IMR-90 (cell line): Measurements from ENCODE around the gene TRAF4. TPM values are rescaled to one million over a fixed set of nuclear protein-coding genes. Genes with fewer than 3 reads are reported as not detected.

Experiments
- ATAC-seq: fragments of 200-7000 bp; cut with Tn5 transposase; 2 replicates; pipeline ENCODE4 v1.9.1; 2020; ENCODE audit warnings: low read depth, mild to moderate bottlenecking, moderate library complexity
- BruUV-seq: library from RNA; stranded (reverse); fragments of 400-500 nt; replicated peaks from 2 replicates; lab custom pipeline; 2021; lab: Mats Ljungman, UMichigan
- CTCF ChIA-PET: fragments of 300-600 bp; formaldehyde crosslinking; extraction: SDS; loops from one replicate; lab custom pipeline; 2021; ENCODE audit warnings: antibody characterized with exemption; lab: Yijun Ruan, JAX
- POLR2A ChIA-PET: fragments of 300-600 bp; sonication (Branson Sonifier 250); formaldehyde crosslinking; loops from one replicate; lab custom pipeline; 2022; ENCODE audit warnings: antibody characterized with exemption; ENCODE audit not compliant: unreplicated experiment; lab: Charles Lee
- DNase-seq: peaks from one replicate; pipeline ENCODE4 v3.0.0; 2013
- H2AFZ ChIP-seq: replicated peaks from 2 replicates; pipeline ENCODE3; 2013; ENCODE audit warnings: low read length, mild to moderate bottlenecking; ENCODE audit not compliant: poor library complexity
- H2AK5ac ChIP-seq: 2 replicates; pipeline ENCODE4 v1.6.1; 2013; ENCODE audit warnings: low read depth, low read length, inconsistent platforms
- H2AK9ac ChIP-seq: replicated peaks from 2 replicates; pipeline ENCODE3; 2013; ENCODE audit warnings: mild to moderate bottlenecking, low read depth, low read length, moderate library complexity; ENCODE audit not compliant: poor library complexity
- H2BK120ac ChIP-seq: 2 replicates; pipeline ENCODE4 v1.6.1; 2013; ENCODE audit warnings: low read depth, low read length, inconsistent platforms
- H2BK15ac ChIP-seq: 3 replicates; pipeline ENCODE4 v1.6.1; 2013; ENCODE audit warnings: low read depth, low read length, inconsistent platforms
- H2BK20ac ChIP-seq: 2 replicates; pipeline ENCODE4 v1.6.1; 2013; ENCODE audit warnings: low read depth, mild to moderate bottlenecking, inconsistent platforms, low read length, moderate library complexity
- H2BK5ac ChIP-seq: 2 replicates; pipeline ENCODE4 v1.6.1; 2013; ENCODE audit warnings: mild to moderate bottlenecking, low read depth, low read length, inconsistent platforms; ENCODE audit not compliant: poor library complexity, severe bottlenecking
- H3K14ac ChIP-seq: replicated peaks from 2 replicates; pipeline ENCODE4 v1.6.1; 2013; ENCODE audit warnings: low read depth, low read length, inconsistent platforms
- H3K18ac ChIP-seq: 2 replicates; pipeline ENCODE4 v1.6.1; 2013; ENCODE audit warnings: low read depth, low read length, control low read depth
- H3K23ac ChIP-seq: 2 replicates; pipeline ENCODE4 v1.6.1; 2013; ENCODE audit warnings: low read depth, low read length, inconsistent platforms
- H3K27ac ChIP-seq: 2 replicates; pipeline ENCODE4 v1.5.1; 2013; ENCODE audit warnings: mild to moderate bottlenecking, control low read depth, low read length; ENCODE audit not compliant: insufficient read depth
- H3K27me3 ChIP-seq: 2 replicates; pipeline ENCODE4 v1.6.1; 2013; ENCODE audit warnings: low read length; ENCODE audit not compliant: control insufficient read depth, insufficient read depth
- H3K36me3 ChIP-seq: 2 replicates; pipeline ENCODE4 v1.6.1; 2013; ENCODE audit warnings: low read length, mixed read lengths; ENCODE audit not compliant: control insufficient read depth, insufficient read depth
- H3K4ac ChIP-seq: 2 replicates; pipeline ENCODE4 v1.6.1; 2013; ENCODE audit warnings: low read depth, low read length, inconsistent platforms
- H3K4me1 ChIP-seq: 2 replicates; pipeline ENCODE4 v1.6.1; 2013; ENCODE audit warnings: low read length, mixed read lengths; ENCODE audit not compliant: control insufficient read depth, insufficient read depth
- H3K4me2 ChIP-seq: 2 replicates; pipeline ENCODE4 v1.6.1; 2013; ENCODE audit warnings: low read depth, mild to moderate bottlenecking, control low read depth, low read length, moderate library complexity
- H3K4me3 ChIP-seq: 2 replicates; pipeline ENCODE4 v1.5.1; 2013; ENCODE audit warnings: low read depth, mild to moderate bottlenecking, control low read depth, low read length, moderate library complexity; ENCODE audit not compliant: insufficient read depth
- H3K56ac ChIP-seq: 2 replicates; pipeline ENCODE4 v1.6.1; 2013; ENCODE audit warnings: low read length, inconsistent platforms; ENCODE audit not compliant: insufficient read depth; ENCODE audit errors: extremely low read depth
- H3K79me1 ChIP-seq, 2 experiments: 2 replicates each; pipeline ENCODE4 v1.6.1; 2013; ENCODE audit warnings: low read length in 2 of 2, inconsistent platforms in 1 of 2, low read depth in 1 of 2
- H3K9ac ChIP-seq: 2 replicates; pipeline ENCODE4 v1.6.1; 2013; ENCODE audit warnings: low read depth, low read length, control low read depth
- H3K9me1 ChIP-seq: 2 replicates; pipeline ENCODE4 v1.6.1; 2013; ENCODE audit warnings: low read length, inconsistent platforms; ENCODE audit not compliant: insufficient read depth
- H3K9me3 ChIP-seq: 2 replicates; pipeline ENCODE4 v1.6.1; 2013; ENCODE audit warnings: low read length; ENCODE audit not compliant: control insufficient read depth, insufficient read depth
- H4K20me1 ChIP-seq: 2 replicates; pipeline ENCODE4 v1.6.1; 2013; ENCODE audit warnings: low read length, inconsistent platforms; ENCODE audit not compliant: insufficient read depth
- H4K5ac ChIP-seq: 2 replicates; pipeline ENCODE4 v1.6.1; 2013; ENCODE audit warnings: mild to moderate bottlenecking, low read depth, low read length, control low read depth
- H4K8ac ChIP-seq, 2 experiments: 2 replicates each; pipeline ENCODE4 v1.6.1; 2013; ENCODE audit warnings: low read depth in 2 of 2, low read length in 2 of 2, control low read depth in 1 of 2, inconsistent platforms in 1 of 2
- H4K91ac ChIP-seq: 2 replicates; pipeline ENCODE4 v1.6.1; 2013; ENCODE audit warnings: low read depth, low read length, inconsistent platforms; ENCODE audit not compliant: insufficient read depth
- BHLHE40 ChIP-seq: fragments of 150-350 bp; IDR thresholded peaks from 2 replicates; pipeline ENCODE4 v1.6.1; 2016; ENCODE audit warnings: mild to moderate bottlenecking, low read depth, low read length
- CTCF ChIP-seq: conservative IDR thresholded peaks from 2 replicates; pipeline ENCODE4 v1.5.1; 2012; ENCODE audit warnings: mild to moderate bottlenecking, low read depth, low read length, improper control_type of control experiment
- ELK1 ChIP-seq: fragments of 150-350 bp; IDR thresholded peaks from 2 replicates; pipeline ENCODE4 v1.6.1; 2016; ENCODE audit warnings: low read depth, mild to moderate bottlenecking, low read length, moderate library complexity, borderline replicate concordance
- MAFK ChIP-seq: IDR thresholded peaks from 2 replicates; pipeline ENCODE4 v1.6.1; 2012; ENCODE audit warnings: low read depth, low read length, improper control_type of control experiment
- MAZ ChIP-seq: IDR thresholded peaks from 2 replicates; pipeline ENCODE4 v1.6.1; 2012; ENCODE audit warnings: low read depth, mild to moderate bottlenecking, low read length, improper control_type of control experiment, moderate library complexity, borderline replicate concordance
- MXI1 ChIP-seq: IDR thresholded peaks from 2 replicates; pipeline ENCODE4 v1.6.1; 2012; ENCODE audit warnings: low read depth, mild to moderate bottlenecking, low read length, moderate library complexity, borderline replicate concordance
- NFE2L2 ChIP-seq: fragments of 150-350 bp; IDR thresholded peaks from 2 replicates; pipeline ENCODE4 v1.6.1; 2016; ENCODE audit warnings: low read depth, mild to moderate bottlenecking, low read length
- POLR2A ChIP-seq: IDR thresholded peaks from 2 replicates; pipeline ENCODE4 v1.6.1; 2012; ENCODE audit warnings: mild to moderate bottlenecking, low read depth, low read length
- RAD21 ChIP-seq: IDR thresholded peaks from 2 replicates; pipeline ENCODE4 v1.6.1; 2012; ENCODE audit warnings: low read length, improper control_type of control experiment
- RCOR1 ChIP-seq: IDR thresholded peaks from 2 replicates; pipeline ENCODE4 v1.6.1; 2012; ENCODE audit warnings: mild to moderate bottlenecking, low read length, improper control_type of control experiment; ENCODE audit not compliant: insufficient replicate concordance
- SMC3 ChIP-seq: fragments of 150-350 bp; IDR thresholded peaks from 2 replicates; pipeline ENCODE4 v1.6.1; 2016; ENCODE audit warnings: low read depth, mild to moderate bottlenecking, antibody characterized with exemption, low read length, moderate library complexity
- WGBS, 2 experiments: methylation state at CpG; one replicate each; pipeline versions ENCODE4 v1.1.5 to v1.1.7; 2013; ENCODE audit warnings: missing lambda C conversion rate in 2 of 2; ENCODE audit not compliant: insufficient read length in 1 of 2; ENCODE audit errors: extremely low coverage in 2 of 2; 5-methylcytosine and 5-hydroxymethylcytosine counted together
- dilution Hi-C: fragments of 300-500 bp; cut with HindIII; formaldehyde crosslinking; loops from one replicate; pipeline ENCODE4 v1.14.3; 2018; ENCODE audit warnings: low sequenced_read_pairs; ENCODE audit not compliant: unreplicated experiment
- in situ Hi-C: fragments of 300-500 bp; cut with MboI; formaldehyde crosslinking; loops from 3 replicates; pipeline ENCODE4 v1.14.3; 2019; ENCODE audit warnings: low sequenced_read_pairs, inconsistent platforms, mixed read lengths
- intact Hi-C: fragments of 100-400 bp; cut with micrococcal nuclease; formaldehyde crosslinking; loops from 2 replicates; pipeline ENCODE4 v1.10.0; 2022
- polyA plus RNA-seq, 3 experiments: library from polyadenylated mRNA; depleted of rRNA; stranded (reverse); fragments of >200 nt; gene quantifications; 2 replicates each; pipeline ENCODE4 v1.2.3, GENCODE V29; 2012; ENCODE audit warnings: low replicate concordance in 1 of 3
- total RNA-seq: library from RNA; depleted of rRNA; stranded (reverse); fragments of >200 nt; gene quantifications from 2 replicates; pipeline ENCODE4 v1.2.3, GENCODE V29; 2012
- TF ChIP-seq, protein P1 (sequence below): fragments of 150-350 bp; IDR thresholded peaks from 2 replicates; pipeline ENCODE4 v1.6.1; 2017; ENCODE audit warnings: mild to moderate bottlenecking, antibody characterized with exemption, low read length, low read depth

Gene TRAF4
- total and polyA plus RNA-seq, 2 of the 4 experiments (the other 2 are of a cell fraction): 36.9 to 63.2 TPM

DNA sequence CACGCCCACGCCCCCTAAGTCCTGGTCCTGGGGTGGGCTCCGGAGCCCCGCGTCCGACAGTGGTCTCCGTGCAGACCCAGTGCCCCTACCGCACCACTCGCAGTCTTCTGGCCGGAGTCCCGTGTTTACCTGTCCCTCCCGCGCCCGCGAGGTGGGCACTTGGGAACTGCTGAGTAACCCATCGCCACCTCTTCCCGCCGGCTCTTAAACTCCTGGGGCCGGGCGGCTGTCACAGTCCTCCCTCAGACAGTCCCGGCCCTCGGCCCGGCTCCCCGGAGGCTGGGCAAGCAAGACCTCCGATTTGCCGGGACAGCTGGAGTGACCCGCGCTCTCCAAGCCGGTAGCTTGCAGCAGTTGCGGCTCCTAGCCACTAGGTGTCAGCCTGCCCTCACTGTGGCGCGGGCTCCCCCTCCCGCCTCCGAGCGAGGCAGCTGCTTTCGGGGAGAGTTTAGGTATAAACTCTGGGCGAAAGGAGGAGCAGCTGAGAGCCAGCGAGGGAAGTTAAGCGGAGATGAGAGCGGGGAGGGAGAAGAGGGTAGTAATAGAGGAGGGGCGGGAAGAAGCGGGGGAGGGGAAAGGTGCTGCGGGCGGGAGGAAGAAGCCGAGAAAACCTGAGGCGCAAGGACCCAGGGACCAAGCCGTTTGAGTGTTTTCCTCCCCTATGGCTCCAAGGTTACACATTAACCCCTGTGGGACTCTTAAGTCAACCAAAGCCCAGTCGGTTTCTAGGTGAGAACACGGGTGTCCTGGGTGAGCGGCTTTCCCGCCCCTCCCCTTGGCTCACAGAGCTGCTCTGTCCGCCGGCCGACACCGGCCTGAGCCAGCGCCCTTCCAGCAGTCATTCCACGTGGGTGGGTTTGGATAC, 17.0 kb upstream of the TRAF4 start:
- Histone ChIP-seq H3K27me3 (no peaks in the 10 kb centered on the region), H3K4me1 (peaks cover 12% of the 10 kb centered on the region), H3K9ac (peak overlapping the region; percentile 52), H3K4me3 (peak overlapping the region; percentile 71), H4K8ac (peak overlapping the region; percentile 44 to 59; a peak in 2 of 4 replicates), H2AFZ (peak overlapping the region; percentile 96), H3K4ac (peak overlapping the region; percentile 55), H2AK5ac (peak overlapping the region; percentile 13; the same call in 1 of the 2 replicates), H4K20me1 (peaks cover 32% of the 10 kb centered on the region), H2BK20ac (no peak overlapping the region), H3K18ac (no peak overlapping the region), H3K56ac (0 out of 2 replicates have a peak overlapping the region, but pooled peaks have one; percentile 29), H3K36me3 (peaks cover 27% of the 10 kb centered on the region), H3K23ac (peak overlapping the region; percentile 79), H3K9me1 (no peaks in the 10 kb centered on the region), H3K4me2 (peak overlapping the region; percentile 82), H3K27ac (peak overlapping the region; percentile 61), H2BK15ac (no peak overlapping the region), H3K14ac (0 out of 2 replicates have a peak overlapping the region, but pooled peaks have one; percentile 43), H4K91ac (peak overlapping the region; percentile 52; the same call in 1 of the 2 replicates), H3K79me1 (peaks cover 10 to 38% of the 10 kb centered on the region in 2 experiments; a peak in 3 of 4 replicates), H3K9me3 (no peaks in the 10 kb centered on the region), H4K5ac (no peak overlapping the region), H2AK9ac (peak overlapping the region; percentile 94), H2BK120ac (0 out of 2 replicates have a peak overlapping the region, but pooled peaks have one; percentile 23), H2BK5ac (peak overlapping the region; percentile 22)
- 0% methylated on average over 25 of the region's 57 CpGs; no CpG with 5 or more reads in 1 of the 2 experiments for WGBS, 2 experiments
- DNase-seq: peak; percentile 90
- dilution Hi-C loops (no loop called here), intact Hi-C loops (loop anchor here (1.0 to 2.0 kb wide), 4 partner anchors 23 to 384 kb away; no protein-coding TSS in a partner anchor), in situ Hi-C loops (no loop called here)
- CTCF ChIA-PET: interaction anchor here (0.6 to 4.0 kb wide), 30 partner anchors 8 to 530 kb away, joined by 3 to 60 read pairs (median 5); partner anchors contain the start of genes BLTP2, FLOT2 and TRAF4
- peak; percentile 63 for ATAC-seq
- POLR2A ChIA-PET: interaction anchor here (0.6 to 1.2 kb wide), 6 partner anchors 17 to 223 kb away, joined by 3 to 6 read pairs (median 3); partner anchors contain the start of gene TRAF4
- no TSS peak for BruUV-seq
- TF ChIP-seq SMC3 (peak; percentile 85), RAD21 (peak; percentile 100), CTCF (peak; percentile 99), BHLHE40 (no peak), MAFK (no peak), ELK1 (no peak), NFE2L2 (no peak), RCOR1 (peak; percentile 39), POLR2A (peak; percentile 62), MAZ (peak; percentile 98), MXI1 (peak; percentile 72; the same call in 1 of the 2 replicates)
- TF ChIP-seq, protein P1, sequence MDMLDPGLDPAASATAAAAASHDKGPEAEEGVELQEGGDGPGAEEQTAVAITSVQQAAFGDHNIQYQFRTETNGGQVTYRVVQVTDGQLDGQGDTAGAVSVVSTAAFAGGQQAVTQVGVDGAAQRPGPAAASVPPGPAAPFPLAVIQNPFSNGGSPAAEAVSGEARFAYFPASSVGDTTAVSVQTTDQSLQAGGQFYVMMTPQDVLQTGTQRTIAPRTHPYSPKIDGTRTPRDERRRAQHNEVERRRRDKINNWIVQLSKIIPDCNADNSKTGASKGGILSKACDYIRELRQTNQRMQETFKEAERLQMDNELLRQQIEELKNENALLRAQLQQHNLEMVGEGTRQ: no peak
